Stimulated activated CD4-positive, alpha-beta T cell treated with anti-CD3 and anti-CD28 coated beads, TNF-alpha, amount 100 ng/mL, for 48 hours (primary cell): ENCODE measurements around the gene CST8.

Source experiments
- DNase-seq, 3 donors: peaks; one replicate each; pipeline ENCODE4 v3.0.0-alpha.2; 2020; ENCODE audit warnings: low read depth in 3 of 3

The CST8 gene

GRCh38 chr20:23520185-23520584, 29.3 kb downstream of the CST8 start:
- no peak for DNase-seq

- no peak for DNase-seq
Measured at GRCh38 chr20:23524146-23524545, 33.2 kb downstream of the CST8 start.

DNA sequence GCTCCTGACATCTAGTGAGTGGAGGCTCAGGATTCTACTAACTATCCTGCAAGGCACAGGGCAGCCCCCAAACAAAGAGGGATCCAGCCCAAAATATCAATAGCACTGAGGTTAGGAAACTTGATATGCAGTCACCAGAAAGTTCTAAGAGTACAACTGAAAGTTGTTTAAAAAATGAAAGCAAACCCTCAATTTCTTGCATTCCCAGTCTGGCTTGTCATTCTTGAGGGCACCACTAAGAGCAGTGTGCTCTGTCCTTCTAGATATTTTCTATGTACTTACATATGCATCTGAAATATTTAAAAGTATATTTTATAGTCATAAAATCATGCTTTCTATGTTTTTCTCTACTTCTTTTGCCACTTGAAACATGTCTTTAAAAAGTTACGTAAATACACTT, 35.9 kb downstream of the CST8 start:
- no peak for DNase-seq

GRCh38 chr20:23528867-23529431, 38.0 kb downstream of the CST8 start:
- DNase-seq: no peak

GRCh38 chr20:23530937-23531567, 40.1 kb downstream of the CST8 start:
- DNase-seq: no peak

DNA sequence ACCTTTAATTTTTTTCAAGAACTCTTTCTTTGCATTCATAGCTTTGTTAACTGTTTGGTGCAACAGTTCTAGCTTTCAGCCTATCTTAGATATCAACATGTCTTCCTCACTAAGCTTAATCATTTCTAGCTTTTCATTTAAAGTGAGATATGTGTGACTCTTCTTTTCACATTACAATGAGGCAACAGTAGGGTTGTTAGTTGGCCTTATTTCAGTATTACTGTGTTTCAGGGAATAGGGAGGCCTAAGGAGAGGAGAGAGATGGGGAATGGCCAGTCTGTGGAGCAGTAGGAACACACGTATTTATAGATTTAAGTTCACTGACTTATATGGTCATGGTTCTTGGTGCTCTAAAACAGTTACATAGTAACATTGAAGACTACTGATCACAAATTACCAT, 41.6 kb downstream of the CST8 start:
- no peak for DNase-seq

DNA sequence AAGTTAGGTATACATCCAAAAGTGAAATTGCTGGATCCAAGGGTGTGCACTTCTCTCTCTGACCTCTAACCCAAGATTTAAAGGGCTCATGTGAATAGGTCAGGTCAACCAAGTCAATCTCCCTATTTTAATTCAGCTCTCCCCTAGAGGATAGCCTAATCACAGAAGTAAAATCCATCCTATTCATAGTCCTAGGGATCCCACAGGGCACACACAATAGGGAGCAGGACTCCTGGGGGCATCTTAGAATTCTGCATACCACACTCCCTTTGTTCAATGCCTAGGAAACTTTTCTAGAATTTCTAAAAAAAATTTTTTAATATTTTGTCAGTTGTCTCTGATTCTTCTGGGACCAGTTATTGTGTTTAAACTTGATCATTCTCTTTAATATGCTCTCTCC, 42.2 kb downstream of the CST8 start:
- DNase-seq: no peak

- no peak for DNase-seq
Measured at GRCh38 chr20:23534801-23535593, 44.1 kb downstream of the CST8 start.

- no peak for DNase-seq
Measured at GRCh38 chr20:23536328-23536974, 45.5 kb downstream of the CST8 start.

DNA sequence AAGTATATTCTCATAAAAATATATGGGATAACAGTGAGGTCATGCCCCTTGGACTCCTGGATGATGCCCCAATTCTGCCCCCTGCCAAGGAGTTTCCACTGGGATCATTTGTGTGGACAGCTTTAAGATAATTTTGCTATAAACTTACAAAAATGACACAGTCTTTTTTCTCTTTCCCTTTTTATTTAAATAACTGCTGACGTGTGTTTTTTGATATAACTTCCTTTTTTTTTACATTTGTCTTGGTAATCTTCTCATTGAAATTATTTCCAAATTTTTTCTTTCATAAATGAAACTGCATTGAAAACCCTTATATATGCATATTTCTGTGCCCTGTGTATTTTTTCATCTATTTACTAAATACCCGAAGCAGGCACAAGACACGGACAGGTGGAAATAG, 46.1 kb downstream of the CST8 start:
- DNase-seq: no peak

- no peak for DNase-seq
Measured at GRCh38 chr20:23540624-23541023, 49.7 kb downstream of the CST8 start.

GRCh38 chr20:23541330-23541729, 50.4 kb downstream of the CST8 start:
- DNase-seq: no peak

DNA sequence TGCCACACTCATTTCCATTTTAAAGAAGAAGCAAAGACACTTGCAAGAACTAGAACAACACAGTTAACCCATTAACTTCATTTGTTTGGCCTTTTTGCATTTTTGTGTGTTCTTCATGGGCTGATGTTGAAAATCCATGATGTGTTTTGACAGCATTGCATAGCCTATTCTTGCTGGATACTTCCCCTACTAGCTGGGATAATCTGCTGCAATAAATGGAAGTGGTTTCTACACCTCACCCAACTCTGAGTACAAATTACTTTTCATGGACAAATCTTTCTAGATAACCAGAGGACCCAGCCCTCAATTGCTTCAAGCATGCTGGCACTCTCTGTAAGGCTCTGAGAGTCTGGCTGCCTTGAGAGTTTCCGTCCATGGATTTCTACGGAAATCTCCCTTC, 50.9 kb downstream of the CST8 start:
- no peak for DNase-seq

- no peak for DNase-seq
Measured at GRCh38 chr20:23542801-23543200, 51.9 kb downstream of the CST8 start.

- DNase-seq: no peak
Measured at GRCh38 chr20:23544133-23544532, 53.2 kb downstream of the CST8 start.
